GM12875 (cell line): ENCODE data around the gene MAP2K6.

Experiments used
- H3K4me3 ChIP-seq: one replicate; pipeline ENCODE4 v1.5.1; 2011; ENCODE audit warnings: low read depth, low read length, control low read depth
- TF ChIP-seq, protein P1 (sequence below): IDR thresholded peaks from 2 replicates; pipeline ENCODE4 v1.5.1; 2011; ENCODE audit warnings: low read depth, mild to moderate bottlenecking, control low read depth, inconsistent platforms, low read length, moderate library complexity, borderline replicate concordance; ENCODE audit not compliant: insufficient read depth

Gene MAP2K6

DNA sequence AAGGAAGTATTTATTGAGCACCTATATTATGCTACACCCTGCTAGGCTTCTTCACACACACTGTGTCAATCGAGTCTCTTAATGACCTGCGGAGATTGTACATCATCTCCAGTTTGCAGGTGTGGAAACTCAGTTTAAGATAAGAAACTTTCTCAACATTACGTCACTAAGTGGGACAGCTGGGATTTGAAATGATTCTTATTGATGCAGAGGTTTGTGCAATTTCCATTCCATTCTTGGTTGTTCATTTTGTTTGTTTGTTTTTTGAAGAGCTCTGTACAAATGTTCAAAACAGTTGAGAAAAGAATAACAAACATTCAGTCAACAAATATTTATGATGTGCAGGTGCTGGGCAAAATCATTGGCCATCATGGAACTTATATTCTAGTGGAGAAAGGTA is 84.8 kb downstream of the MAP2K6 start:
- TF ChIP-seq, protein P1, sequence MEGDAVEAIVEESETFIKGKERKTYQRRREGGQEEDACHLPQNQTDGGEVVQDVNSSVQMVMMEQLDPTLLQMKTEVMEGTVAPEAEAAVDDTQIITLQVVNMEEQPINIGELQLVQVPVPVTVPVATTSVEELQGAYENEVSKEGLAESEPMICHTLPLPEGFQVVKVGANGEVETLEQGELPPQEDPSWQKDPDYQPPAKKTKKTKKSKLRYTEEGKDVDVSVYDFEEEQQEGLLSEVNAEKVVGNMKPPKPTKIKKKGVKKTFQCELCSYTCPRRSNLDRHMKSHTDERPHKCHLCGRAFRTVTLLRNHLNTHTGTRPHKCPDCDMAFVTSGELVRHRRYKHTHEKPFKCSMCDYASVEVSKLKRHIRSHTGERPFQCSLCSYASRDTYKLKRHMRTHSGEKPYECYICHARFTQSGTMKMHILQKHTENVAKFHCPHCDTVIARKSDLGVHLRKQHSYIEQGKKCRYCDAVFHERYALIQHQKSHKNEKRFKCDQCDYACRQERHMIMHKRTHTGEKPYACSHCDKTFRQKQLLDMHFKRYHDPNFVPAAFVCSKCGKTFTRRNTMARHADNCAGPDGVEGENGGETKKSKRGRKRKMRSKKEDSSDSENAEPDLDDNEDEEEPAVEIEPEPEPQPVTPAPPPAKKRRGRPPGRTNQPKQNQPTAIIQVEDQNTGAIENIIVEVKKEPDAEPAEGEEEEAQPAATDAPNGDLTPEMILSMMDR, result no peak
- H3K4me3 ChIP-seq, result no peak overlapping the region

GRCh38 chr17:69500911-69501429 is 86.5 kb downstream of the MAP2K6 start:
- TF ChIP-seq, protein P1, result no peak
- no peak overlapping the region for H3K4me3 ChIP-seq

DNA sequence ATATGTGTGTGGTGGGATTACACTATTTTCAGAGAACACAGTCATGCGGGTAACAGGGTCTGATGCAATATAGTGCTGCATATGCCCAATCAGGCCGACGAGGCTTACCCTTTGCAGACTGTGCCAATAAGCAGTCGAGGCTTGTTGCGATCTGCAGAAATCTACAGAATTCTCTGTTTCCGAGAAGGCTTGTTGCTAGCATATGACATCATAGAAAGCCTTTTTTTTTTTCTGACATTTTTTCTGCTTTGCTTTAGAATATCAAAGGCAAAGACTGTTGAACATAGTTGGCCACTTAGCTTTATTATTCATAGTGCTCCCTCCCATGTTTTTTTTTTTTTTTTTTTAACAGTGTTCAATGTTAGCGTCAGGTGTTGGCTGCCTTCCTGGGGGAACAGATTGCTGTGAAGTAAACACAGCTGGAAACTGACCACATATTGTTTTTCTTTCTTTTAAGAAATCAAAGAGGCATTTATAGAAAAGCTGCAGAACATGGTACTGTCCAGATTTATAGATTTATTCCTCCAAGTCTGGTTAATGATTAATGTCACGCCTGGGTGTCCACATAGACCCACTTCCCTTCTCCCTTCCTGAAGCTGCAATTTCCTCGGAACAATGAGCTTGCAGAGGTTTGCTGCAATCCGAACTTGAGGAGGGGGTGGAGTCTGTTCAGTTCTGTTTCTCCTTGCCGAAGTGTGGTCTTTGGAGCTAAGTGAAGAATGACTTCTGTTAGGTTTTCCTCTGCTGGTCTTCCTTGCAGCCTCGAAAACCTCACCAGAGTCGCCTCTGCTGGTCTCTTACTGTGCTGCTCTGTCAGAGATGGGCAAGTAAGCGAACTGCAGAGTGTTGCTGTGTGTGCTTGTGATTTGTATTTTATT is 87.3 kb downstream of the MAP2K6 start:
- TF ChIP-seq, protein P1, result no peak
- peak overlapping the region; percentile 5 for H3K4me3 ChIP-seq

GRCh38 chr17:69503711-69504110 is 89.2 kb downstream of the MAP2K6 start:
- TF ChIP-seq, protein P1, result no peak
- no peak overlapping the region for H3K4me3 ChIP-seq

GRCh38 chr17:69505740-69506139 is 91.2 kb downstream of the MAP2K6 start:
- TF ChIP-seq, protein P1, result no peak
- H3K4me3 ChIP-seq, result no peak overlapping the region

GRCh38 chr17:69506489-69506888 is 92.0 kb downstream of the MAP2K6 start:
- H3K4me3 ChIP-seq, result no peak overlapping the region
- TF ChIP-seq, protein P1, result peak; percentile 17; the same call in 1 of the 2 replicates

DNA sequence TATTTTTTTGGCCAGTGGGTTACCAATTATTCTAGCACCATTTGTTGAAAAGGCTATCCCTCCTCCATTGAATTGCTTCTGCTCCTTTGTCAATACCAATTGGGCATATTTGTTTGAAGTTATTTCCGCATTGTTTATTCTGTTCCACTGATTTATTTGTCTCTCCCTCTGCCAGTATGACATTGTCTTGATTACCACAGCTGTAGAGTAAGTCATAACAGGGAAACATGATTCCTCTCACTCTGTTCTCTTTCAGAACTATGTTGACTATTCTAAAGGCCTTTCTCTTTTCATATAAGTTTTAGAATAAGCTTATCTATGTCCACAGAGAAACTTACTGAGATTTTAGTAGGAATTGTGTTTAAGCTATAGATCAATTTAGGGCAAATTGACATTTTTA is 94.3 kb downstream of the MAP2K6 start:
- TF ChIP-seq, protein P1, result no peak
- no peak overlapping the region for H3K4me3 ChIP-seq
